Measurements from ENCODE around the gene RFX2. TPM values are rescaled to one million over a fixed set of nuclear protein-coding genes. Genes with fewer than 3 reads are reported as not detected.

Gene RFX2
- total RNA-seq, 1 donor from 2014 or later = 6.5 TPM

GRCh38 chr19:6067975-6068374 is 42.3 kb downstream of the RFX2 start:
- TF ChIP-seq CTCF (IDR thresholded peaks at IDR 0.05) = no peak
- Mint-ChIP-seq H3K27me3 (ENCODE audit: low read depth) (no peaks in the 10 kb centered on the region), H3K4me1 (ENCODE audit: low read depth) (peaks cover 74% of the 10 kb centered on the region), H3K27ac (ENCODE audit: unreplicated experiment) (peak overlapping the region; percentile 98), H3K4me3 (ENCODE audit: unreplicated experiment) (no peak overlapping the region), H3K36me3 (ENCODE audit: low read depth) (no peaks in the 10 kb centered on the region), H3K9me3 (ENCODE audit: low read depth) (no peaks in the 10 kb centered on the region)
- DNase-seq (ENCODE audit: low spot score) = peak; percentile 52

- peak overlapping the region; percentile 98 for H3K27ac Mint-ChIP-seq (ENCODE audit: unreplicated experiment)
- H3K27me3 Mint-ChIP-seq (ENCODE audit: low read depth) = no peaks in the 10 kb centered on the region
- H3K9me3 Mint-ChIP-seq (ENCODE audit: low read depth) = no peaks in the 10 kb centered on the region
- H3K36me3 Mint-ChIP-seq (ENCODE audit: low read depth) = no peaks in the 10 kb centered on the region
- H3K4me3 Mint-ChIP-seq (ENCODE audit: unreplicated experiment) = peak overlapping the region; percentile 48
- H3K4me1 Mint-ChIP-seq (ENCODE audit: low read depth) = peaks cover 75% of the 10 kb centered on the region
- peak; percentile 74 for DNase-seq (ENCODE audit: low spot score)
- no peak for TF ChIP-seq CTCF (IDR thresholded peaks at IDR 0.05)
Observed at GRCh38 chr19:6066661-6067646, 43.3 kb downstream of the RFX2 start.

GRCh38 chr19:6065685-6066374 is 44.5 kb downstream of the RFX2 start:
- DNase-seq (ENCODE audit: low spot score) = peak; percentile 19
- Mint-ChIP-seq H3K4me1 (ENCODE audit: low read depth) (peaks cover 74% of the 10 kb centered on the region), H3K27ac (ENCODE audit: unreplicated experiment) (peak overlapping the region; percentile 98), H3K9me3 (ENCODE audit: low read depth) (no peaks in the 10 kb centered on the region), H3K27me3 (ENCODE audit: low read depth) (no peaks in the 10 kb centered on the region), H3K4me3 (ENCODE audit: unreplicated experiment) (no peak overlapping the region), H3K36me3 (ENCODE audit: low read depth) (no peaks in the 10 kb centered on the region)
- TF ChIP-seq CTCF (IDR thresholded peaks at IDR 0.05) = no peak

- no peaks in the 10 kb centered on the region for H3K27me3 Mint-ChIP-seq (ENCODE audit: low read depth)
- peak; percentile 38 for DNase-seq (ENCODE audit: low spot score)
- H3K27ac Mint-ChIP-seq (ENCODE audit: unreplicated experiment) = no peak overlapping the region
- H3K9me3 Mint-ChIP-seq (ENCODE audit: low read depth) = no peaks in the 10 kb centered on the region
- H3K36me3 Mint-ChIP-seq (ENCODE audit: low read depth) = no peaks in the 10 kb centered on the region
- peaks cover 83% of the 10 kb centered on the region for H3K4me1 Mint-ChIP-seq (ENCODE audit: low read depth)
- no peak for TF ChIP-seq CTCF (IDR thresholded peaks at IDR 0.05)
- no peak overlapping the region for H3K4me3 Mint-ChIP-seq (ENCODE audit: unreplicated experiment)
Observed at GRCh38 chr19:6064336-6065073, 45.8 kb downstream of the RFX2 start.

Data from chondrocyte (in vitro differentiated cells).